ENCODE measurements around the gene RASGEF1C. TPM values are rescaled to one million over a fixed set of nuclear protein-coding genes. Genes with fewer than 3 reads are reported as not detected.
A peak's percentile ranks its signal among the peaks of the same experiment; 100 is the strongest.

Gene RASGEF1C
- total and polyA plus RNA-seq, 4 donors = 0.09 to 0.10 TPM; not detected in 2

GRCh38 chr5:180096616-180097015 lies 112.4 kb downstream of the RASGEF1C start (continued):
- no peak for TF ChIP-seq SP1 (IDR thresholded peaks at IDR 0.05)
- TF ChIP-seq FOXA1 (IDR thresholded peaks at IDR 0.05) = no peak

GRCh38 chr5:180095545-180095944 lies 113.5 kb downstream of the RASGEF1C start:
- Histone ChIP-seq H3K9me3 (ENCODE audit: control insufficient read depth in 4 of 4, low read length in 3 of 4) (no peaks in the 10 kb centered on the region), H3K4me1 (ENCODE audit: control insufficient read depth in 4 of 4, insufficient read depth in 4 of 4, low read length in 3 of 4) (peaks cover 0 to 13% (median 11%) of the 10 kb centered on the region in 4 donors), H3K4me3 (ENCODE audit: low read depth in 1 of 3, low read length in 3 of 3) (no peak overlapping the region), H3K27ac (ENCODE audit: low read depth in 1 of 2, low read length in 2 of 2) (no peak overlapping the region), H3K9ac (ENCODE audit: low read depth in 1 of 2, low read length in 2 of 2) (no peak overlapping the region), H3K36me3 (ENCODE audit: control insufficient read depth in 4 of 4, insufficient read depth in 3 of 4, low read depth in 1 of 4, low read length in 3 of 4) (no peaks in the 10 kb centered on the region), H3K27me3 (ENCODE audit: control insufficient read depth in 4 of 4, insufficient read depth in 4 of 4, low read length in 3 of 4) (no peaks in the 10 kb centered on the region)
- 88% methylated on average over 9 of the region's 9 CpGs for WGBS
- no peak for DNase-seq (ENCODE audit: low spot score)
- TF ChIP-seq HNF4A (conservative IDR thresholded peaks at IDR 0.05) (no peak), ATF3 (IDR thresholded peaks at IDR 0.05) (no peak), GABPA (IDR thresholded peaks at IDR 0.05 in 1 of 2, conservative IDR thresholded peaks at IDR 0.05 in 1 of 2) (no peak), RAD21 (IDR thresholded peaks at IDR 0.05) (no peak), FOXA1 (IDR thresholded peaks at IDR 0.05) (no peak), SP1 (IDR thresholded peaks at IDR 0.05) (no peak), NR2F2 (IDR thresholded peaks at IDR 0.05) (no peak), YY1 (IDR thresholded peaks at IDR 0.05) (no peak), CTCF (IDR thresholded peaks at IDR 0.05; ENCODE audit: low read depth, low read length, missing input control) (no peak)
- TF ChIP-seq, protein P1, sequence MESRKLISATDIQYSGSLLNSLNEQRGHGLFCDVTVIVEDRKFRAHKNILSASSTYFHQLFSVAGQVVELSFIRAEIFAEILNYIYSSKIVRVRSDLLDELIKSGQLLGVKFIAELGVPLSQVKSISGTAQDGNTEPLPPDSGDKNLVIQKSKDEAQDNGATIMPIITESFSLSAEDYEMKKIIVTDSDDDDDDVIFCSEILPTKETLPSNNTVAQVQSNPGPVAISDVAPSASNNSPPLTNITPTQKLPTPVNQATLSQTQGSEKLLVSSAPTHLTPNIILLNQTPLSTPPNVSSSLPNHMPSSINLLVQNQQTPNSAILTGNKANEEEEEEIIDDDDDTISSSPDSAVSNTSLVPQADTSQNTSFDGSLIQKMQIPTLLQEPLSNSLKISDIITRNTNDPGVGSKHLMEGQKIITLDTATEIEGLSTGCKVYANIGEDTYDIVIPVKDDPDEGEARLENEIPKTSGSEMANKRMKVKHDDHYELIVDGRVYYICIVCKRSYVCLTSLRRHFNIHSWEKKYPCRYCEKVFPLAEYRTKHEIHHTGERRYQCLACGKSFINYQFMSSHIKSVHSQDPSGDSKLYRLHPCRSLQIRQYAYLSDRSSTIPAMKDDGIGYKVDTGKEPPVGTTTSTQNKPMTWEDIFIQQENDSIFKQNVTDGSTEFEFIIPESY (IDR thresholded peaks at IDR 0.05) = no peak
- TF ChIP-seq, protein P2, sequence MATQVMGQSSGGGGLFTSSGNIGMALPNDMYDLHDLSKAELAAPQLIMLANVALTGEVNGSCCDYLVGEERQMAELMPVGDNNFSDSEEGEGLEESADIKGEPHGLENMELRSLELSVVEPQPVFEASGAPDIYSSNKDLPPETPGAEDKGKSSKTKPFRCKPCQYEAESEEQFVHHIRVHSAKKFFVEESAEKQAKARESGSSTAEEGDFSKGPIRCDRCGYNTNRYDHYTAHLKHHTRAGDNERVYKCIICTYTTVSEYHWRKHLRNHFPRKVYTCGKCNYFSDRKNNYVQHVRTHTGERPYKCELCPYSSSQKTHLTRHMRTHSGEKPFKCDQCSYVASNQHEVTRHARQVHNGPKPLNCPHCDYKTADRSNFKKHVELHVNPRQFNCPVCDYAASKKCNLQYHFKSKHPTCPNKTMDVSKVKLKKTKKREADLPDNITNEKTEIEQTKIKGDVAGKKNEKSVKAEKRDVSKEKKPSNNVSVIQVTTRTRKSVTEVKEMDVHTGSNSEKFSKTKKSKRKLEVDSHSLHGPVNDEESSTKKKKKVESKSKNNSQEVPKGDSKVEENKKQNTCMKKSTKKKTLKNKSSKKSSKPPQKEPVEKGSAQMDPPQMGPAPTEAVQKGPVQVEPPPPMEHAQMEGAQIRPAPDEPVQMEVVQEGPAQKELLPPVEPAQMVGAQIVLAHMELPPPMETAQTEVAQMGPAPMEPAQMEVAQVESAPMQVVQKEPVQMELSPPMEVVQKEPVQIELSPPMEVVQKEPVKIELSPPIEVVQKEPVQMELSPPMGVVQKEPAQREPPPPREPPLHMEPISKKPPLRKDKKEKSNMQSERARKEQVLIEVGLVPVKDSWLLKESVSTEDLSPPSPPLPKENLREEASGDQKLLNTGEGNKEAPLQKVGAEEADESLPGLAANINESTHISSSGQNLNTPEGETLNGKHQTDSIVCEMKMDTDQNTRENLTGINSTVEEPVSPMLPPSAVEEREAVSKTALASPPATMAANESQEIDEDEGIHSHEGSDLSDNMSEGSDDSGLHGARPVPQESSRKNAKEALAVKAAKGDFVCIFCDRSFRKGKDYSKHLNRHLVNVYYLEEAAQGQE (IDR thresholded peaks at IDR 0.05) = no peak

DNA sequence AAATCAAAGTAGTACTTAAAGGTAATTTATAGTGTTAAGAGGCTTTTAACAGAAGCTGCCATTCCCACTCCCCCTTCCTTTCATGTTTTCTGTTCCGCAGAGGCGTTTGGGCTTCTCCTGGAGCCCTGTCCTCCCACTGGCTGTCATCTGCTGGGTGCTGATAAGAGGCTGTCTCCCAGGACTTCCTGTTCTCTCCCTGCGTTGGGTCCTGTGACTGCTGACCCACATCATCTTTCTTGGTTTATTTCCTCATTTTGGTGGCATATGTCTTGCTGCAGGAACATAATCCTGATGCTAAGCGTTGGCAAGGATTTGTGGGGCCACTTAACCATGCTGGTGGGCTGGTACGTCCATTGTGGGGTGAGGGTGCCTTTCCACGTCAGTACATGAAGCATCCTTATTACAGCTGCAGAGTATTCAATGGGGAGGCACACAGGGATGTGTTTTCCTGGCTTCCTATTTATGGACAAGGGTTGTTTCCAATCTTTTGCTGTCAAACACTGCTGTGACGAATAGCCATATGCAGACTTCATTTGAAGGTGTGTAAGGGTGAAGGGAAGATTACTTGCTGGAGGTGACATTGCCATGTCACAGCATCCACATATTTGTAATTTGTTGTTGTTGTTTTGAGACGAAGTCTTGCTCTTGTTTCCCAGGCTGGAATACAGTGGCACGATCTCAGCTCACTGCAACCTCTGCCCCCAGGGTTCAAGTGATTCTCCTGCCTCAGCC lies 115.2 kb downstream of the RASGEF1C start:
- peaks cover 0 to 15% (median 11%) of the 10 kb centered on the region in 4 donors for H3K4me1 ChIP-seq (ENCODE audit: control insufficient read depth in 4 of 4, insufficient read depth in 4 of 4, low read length in 3 of 4)
- 76% methylated on average over 9 of the region's 9 CpGs for WGBS

More for the DNA sequence above, 115.2 kb downstream of the RASGEF1C start:
- H3K9ac ChIP-seq (ENCODE audit: low read depth in 1 of 2, low read length in 2 of 2) = no peak overlapping the region
- no peaks in the 10 kb centered on the region for H3K27me3 ChIP-seq (ENCODE audit: control insufficient read depth in 4 of 4, insufficient read depth in 4 of 4, low read length in 3 of 4)
- H3K27ac ChIP-seq (ENCODE audit: low read depth in 1 of 2, low read length in 2 of 2) = no peak overlapping the region
- H3K4me3 ChIP-seq (ENCODE audit: low read depth in 1 of 3, low read length in 3 of 3) = no peak overlapping the region
- H3K9me3 ChIP-seq (ENCODE audit: control insufficient read depth in 4 of 4, low read length in 3 of 4) = no peaks in the 10 kb centered on the region
- TF ChIP-seq FOXA1 (IDR thresholded peaks at IDR 0.05) (no peak), JUND (IDR thresholded peaks at IDR 0.05) (no peak), HNF4A (conservative IDR thresholded peaks at IDR 0.05) (no peak), SP1 (IDR thresholded peaks at IDR 0.05) (peak; percentile 31), RXRA (IDR thresholded peaks at IDR 0.05) (no peak)
- TF ChIP-seq, protein P1 (IDR thresholded peaks at IDR 0.05) = no peak
- DNase-seq (ENCODE audit: low spot score) = no peak
- no peaks in the 10 kb centered on the region for H3K36me3 ChIP-seq (ENCODE audit: control insufficient read depth in 4 of 4, insufficient read depth in 3 of 4, low read depth in 1 of 4, low read length in 3 of 4)

Measured in liver (tissue), 9 donors.